Measurements from ENCODE around the gene CDH4. TPM values are rescaled to one million over a fixed set of nuclear protein-coding genes. Genes with fewer than 3 reads are reported as not detected.

The CDH4 gene
- total and polyA plus RNA-seq, 2 donors (not counting 3 experiments of a cell fraction or from before 2014, with no cell fraction given) = 0.17 to 0.51 TPM

DNA sequence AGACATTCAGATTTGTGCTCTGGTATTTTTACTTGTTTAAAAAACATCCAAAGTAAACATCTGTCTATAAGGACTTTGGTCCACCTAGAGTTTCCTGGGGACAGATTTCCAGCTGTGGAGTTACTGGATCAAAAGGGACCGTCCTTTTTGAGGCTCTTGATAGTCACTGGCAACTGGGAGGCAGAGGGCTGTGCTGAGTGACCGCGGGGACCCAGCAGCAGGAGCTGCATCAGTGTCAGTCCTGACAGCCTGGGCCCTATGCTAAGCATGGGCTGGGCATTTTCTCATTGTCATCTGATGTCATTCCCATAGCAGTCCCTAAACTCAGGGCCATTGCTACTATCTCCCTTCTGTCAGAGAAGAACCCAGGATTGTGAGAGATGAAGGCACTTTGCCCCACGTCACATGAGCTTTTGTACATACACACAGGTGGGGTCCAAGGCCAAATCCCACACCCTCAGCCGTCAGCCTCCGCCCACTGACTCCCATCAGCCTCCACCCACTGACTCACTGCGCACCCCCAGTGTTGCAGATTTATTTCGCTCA lies 519.8 kb downstream of the CDH4 start:
- dilution Hi-C loops (cut with MboI; ENCODE audit: extremely low pct_ligation_motif_present, low sequenced_read_pairs) = no loop called here
- Histone ChIP-seq H4K20me1 (replicated peaks; ENCODE audit: control insufficient read depth, extremely low read depth, insufficient read depth, low read length) (no peaks in the 10 kb centered on the region), H3K27me3 (ENCODE audit: control insufficient read depth in 2 of 2, insufficient read depth in 2 of 2, low read length in 2 of 2) (no peaks in the 10 kb centered on the region), H3K4me1 (ENCODE audit: control insufficient read depth, extremely low read depth, insufficient read depth, low read length) (no peaks in the 10 kb centered on the region), H3K9me3 (replicated peaks; ENCODE audit: control insufficient read depth, insufficient read depth, low read length) (no peaks in the 10 kb centered on the region), H3K27ac (ENCODE audit: insufficient read depth, low read depth, low read length) (no peak overlapping the region), H3K9me1 (replicated peaks; ENCODE audit: control insufficient read depth, extremely low read depth, insufficient read depth, low read length) (no peaks in the 10 kb centered on the region), H3K4me2 (ENCODE audit: insufficient read depth, low read length) (no peak overlapping the region), H3K36me3 (ENCODE audit: control insufficient read depth in 2 of 2, extremely low read depth in 1 of 2, insufficient read depth in 2 of 2, low read length in 2 of 2) (no peaks in the 10 kb centered on the region), H2AFZ (ENCODE audit: low read depth, low read length) (no peak overlapping the region), H3K9ac (replicated peaks; ENCODE audit: extremely low read depth, insufficient read depth, low read length) (no peak overlapping the region), H3K4me3 (replicated peaks in 1 of 3; ENCODE audit: insufficient read depth in 1 of 3, low read depth in 1 of 3, low read length in 3 of 3) (no peak overlapping the region), H3K79me2 (ENCODE audit: control insufficient read depth, insufficient read depth, low read length) (no peaks in the 10 kb centered on the region)
- ChIA-PET CTCF (no interaction called here), POLR2A (no interaction called here)
- FAIRE-seq (no peak), DNase-seq (ENCODE audit: low read depth, low spot score) (no peak)
- intact Hi-C loops (cut with micrococcal nuclease) = no loop called here
- TF ChIP-seq GATA2 (IDR thresholded peaks at IDR 0.05; ENCODE audit: insufficient read depth, insufficient read length, low read depth, low read length) (no peak), JUN (IDR thresholded peaks at IDR 0.05; ENCODE audit: borderline replicate concordance, insufficient read depth, insufficient read length, low read depth) (no peak), POLR2A (IDR thresholded peaks at IDR 0.05; ENCODE audit: low read depth, low read length) (no peak), POLR2AphosphoS5 (IDR thresholded peaks at IDR 0.05; ENCODE audit: insufficient read depth, low read depth, low read length) (no peak), EZH2 (IDR thresholded peaks at IDR 0.05; ENCODE audit: borderline replicate concordance, low read depth, low read length, severe bottlenecking) (no peak), FOS (IDR thresholded peaks at IDR 0.05; ENCODE audit: borderline replicate concordance, insufficient read depth, low read length) (no peak), MYC (IDR thresholded peaks at IDR 0.05; ENCODE audit: low read depth, low read length) (no peak)
- TF ChIP-seq, protein P1, sequence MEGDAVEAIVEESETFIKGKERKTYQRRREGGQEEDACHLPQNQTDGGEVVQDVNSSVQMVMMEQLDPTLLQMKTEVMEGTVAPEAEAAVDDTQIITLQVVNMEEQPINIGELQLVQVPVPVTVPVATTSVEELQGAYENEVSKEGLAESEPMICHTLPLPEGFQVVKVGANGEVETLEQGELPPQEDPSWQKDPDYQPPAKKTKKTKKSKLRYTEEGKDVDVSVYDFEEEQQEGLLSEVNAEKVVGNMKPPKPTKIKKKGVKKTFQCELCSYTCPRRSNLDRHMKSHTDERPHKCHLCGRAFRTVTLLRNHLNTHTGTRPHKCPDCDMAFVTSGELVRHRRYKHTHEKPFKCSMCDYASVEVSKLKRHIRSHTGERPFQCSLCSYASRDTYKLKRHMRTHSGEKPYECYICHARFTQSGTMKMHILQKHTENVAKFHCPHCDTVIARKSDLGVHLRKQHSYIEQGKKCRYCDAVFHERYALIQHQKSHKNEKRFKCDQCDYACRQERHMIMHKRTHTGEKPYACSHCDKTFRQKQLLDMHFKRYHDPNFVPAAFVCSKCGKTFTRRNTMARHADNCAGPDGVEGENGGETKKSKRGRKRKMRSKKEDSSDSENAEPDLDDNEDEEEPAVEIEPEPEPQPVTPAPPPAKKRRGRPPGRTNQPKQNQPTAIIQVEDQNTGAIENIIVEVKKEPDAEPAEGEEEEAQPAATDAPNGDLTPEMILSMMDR (IDR thresholded peaks at IDR 0.05; ENCODE audit: extremely low read depth in 1 of 2, insufficient read depth in 1 of 2, low read depth in 1 of 2, low read length in 2 of 2) = no peak
- TF ChIP-seq, protein P2, sequence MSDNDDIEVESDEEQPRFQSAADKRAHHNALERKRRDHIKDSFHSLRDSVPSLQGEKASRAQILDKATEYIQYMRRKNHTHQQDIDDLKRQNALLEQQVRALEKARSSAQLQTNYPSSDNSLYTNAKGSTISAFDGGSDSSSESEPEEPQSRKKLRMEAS (IDR thresholded peaks at IDR 0.05; ENCODE audit: insufficient read depth, insufficient read length) = no peak
- BruUV-seq (replicated peaks) = no TSS peak

Data from endothelial cell of umbilical vein (primary cell).